Measurements from ENCODE around the gene FADS6. TPM values are rescaled to one million over a fixed set of nuclear protein-coding genes. Genes with fewer than 3 reads are reported as not detected.
A peak's percentile ranks its signal among the peaks of the same experiment; 100 is the strongest.

FADS6 gene
- total RNA-seq, 1 experiment from 2014 or later = not detected

GRCh38 chr17:74892013-74892841 is 1.2 kb downstream of the FADS6 start:
- DNase-seq = no peak
- no TSS peak for BruUV-seq (replicated peaks)
- no peak overlapping the region for H3K4me2 ChIP-seq (ENCODE audit: low read length)
- ATAC-seq = peak; percentile 23
- no peak overlapping the region for H3K9ac ChIP-seq (ENCODE audit: low read length)
- no peak overlapping the region for H3K4me3 ChIP-seq (ENCODE audit: low read length)
- H3F3A ChIP-seq (ENCODE audit: low read length, unreplicated experiment) = no peaks in the 10 kb centered on the region
- ChIA-PET CTCF (no interaction called here), POLR2A (ENCODE audit: unreplicated experiment) (no interaction called here)
- no peaks in the 10 kb centered on the region for H3K9me3 ChIP-seq (ENCODE audit: low read length)
- no peaks in the 10 kb centered on the region for H3K9me2 ChIP-seq (replicated peaks; ENCODE audit: low read length)
- no peak overlapping the region for H2AFZ ChIP-seq (ENCODE audit: low read length)
- intact Hi-C loops (cut with micrococcal nuclease) = no loop called here
- TF ChIP-seq EZH2 (IDR thresholded peaks at IDR 0.05; ENCODE audit: low read length, unreplicated experiment) = no peak
- TF ChIP-seq, protein P1, sequence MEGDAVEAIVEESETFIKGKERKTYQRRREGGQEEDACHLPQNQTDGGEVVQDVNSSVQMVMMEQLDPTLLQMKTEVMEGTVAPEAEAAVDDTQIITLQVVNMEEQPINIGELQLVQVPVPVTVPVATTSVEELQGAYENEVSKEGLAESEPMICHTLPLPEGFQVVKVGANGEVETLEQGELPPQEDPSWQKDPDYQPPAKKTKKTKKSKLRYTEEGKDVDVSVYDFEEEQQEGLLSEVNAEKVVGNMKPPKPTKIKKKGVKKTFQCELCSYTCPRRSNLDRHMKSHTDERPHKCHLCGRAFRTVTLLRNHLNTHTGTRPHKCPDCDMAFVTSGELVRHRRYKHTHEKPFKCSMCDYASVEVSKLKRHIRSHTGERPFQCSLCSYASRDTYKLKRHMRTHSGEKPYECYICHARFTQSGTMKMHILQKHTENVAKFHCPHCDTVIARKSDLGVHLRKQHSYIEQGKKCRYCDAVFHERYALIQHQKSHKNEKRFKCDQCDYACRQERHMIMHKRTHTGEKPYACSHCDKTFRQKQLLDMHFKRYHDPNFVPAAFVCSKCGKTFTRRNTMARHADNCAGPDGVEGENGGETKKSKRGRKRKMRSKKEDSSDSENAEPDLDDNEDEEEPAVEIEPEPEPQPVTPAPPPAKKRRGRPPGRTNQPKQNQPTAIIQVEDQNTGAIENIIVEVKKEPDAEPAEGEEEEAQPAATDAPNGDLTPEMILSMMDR (conservative IDR thresholded peaks at IDR 0.05; ENCODE audit: low read depth, low read length) = peak; percentile 29; the same call in 1 of the 2 replicates
- peaks cover 53% of the 10 kb centered on the region for H3K27me3 ChIP-seq (ENCODE audit: low read length)
- H3K36me3 ChIP-seq (ENCODE audit: low read depth, low read length) = no peaks in the 10 kb centered on the region
- H4K20me1 ChIP-seq (ENCODE audit: low read length) = no peaks in the 10 kb centered on the region
- H3K27ac ChIP-seq (ENCODE audit: low read length) = no peak overlapping the region
- H3K79me2 ChIP-seq (ENCODE audit: low read length) = no peaks in the 10 kb centered on the region
- no peaks in the 10 kb centered on the region for H3K4me1 ChIP-seq (ENCODE audit: insufficient read depth, low read length)

- ChIA-PET CTCF (no interaction called here), POLR2A (ENCODE audit: unreplicated experiment) (interaction anchor here (0.5 kb wide), 1 partner anchor 58 kb away, joined by 7 read pairs; no protein-coding TSS in a partner anchor)
- H3K4me2 ChIP-seq (ENCODE audit: low read length) = no peak overlapping the region
- BruUV-seq (replicated peaks) = no TSS peak
- no peaks in the 10 kb centered on the region for H3K9me2 ChIP-seq (replicated peaks; ENCODE audit: low read length)
- no peak overlapping the region for H2AFZ ChIP-seq (ENCODE audit: low read length)
- DNase-seq = no peak
- no peaks in the 10 kb centered on the region for H3K79me2 ChIP-seq (ENCODE audit: low read length)
- H3K9ac ChIP-seq (ENCODE audit: low read length) = no peak overlapping the region
- ATAC-seq = no peak
- H3F3A ChIP-seq (ENCODE audit: low read length, unreplicated experiment) = no peaks in the 10 kb centered on the region
- H3K27ac ChIP-seq (ENCODE audit: low read length) = no peak overlapping the region
- H3K36me3 ChIP-seq (ENCODE audit: low read depth, low read length) = no peaks in the 10 kb centered on the region
- no peak for TF ChIP-seq EZH2phosphoT487 (IDR thresholded peaks at IDR 0.05; ENCODE audit: borderline replicate concordance, low read length)
- TF ChIP-seq EZH2 (IDR thresholded peaks at IDR 0.05; ENCODE audit: low read length, unreplicated experiment) = no peak
- TF ChIP-seq, protein P1 (conservative IDR thresholded peaks at IDR 0.05; ENCODE audit: low read depth, low read length) = no peak
- H4K20me1 ChIP-seq (ENCODE audit: low read length) = no peaks in the 10 kb centered on the region
- no peaks in the 10 kb centered on the region for H3K9me3 ChIP-seq (ENCODE audit: low read length)
- no peak overlapping the region for H3K4me3 ChIP-seq (ENCODE audit: low read length)
- H3K4me1 ChIP-seq (ENCODE audit: insufficient read depth, low read length) = no peaks in the 10 kb centered on the region
- H3K27me3 ChIP-seq (ENCODE audit: low read length) = peaks cover 48% of the 10 kb centered on the region
- intact Hi-C loops (cut with micrococcal nuclease) = no loop called here
Observed at GRCh38 chr17:74890554-74890953, 2.9 kb downstream of the FADS6 start.

- intact Hi-C loops (cut with micrococcal nuclease) = no loop called here
- H3K9me2 ChIP-seq (replicated peaks; ENCODE audit: low read length) = no peaks in the 10 kb centered on the region
- CTCF ChIA-PET = no interaction called here
- no peaks in the 10 kb centered on the region for H3K36me3 ChIP-seq (ENCODE audit: low read depth, low read length)
- H2AFZ ChIP-seq (ENCODE audit: low read length) = no peak overlapping the region
- no peaks in the 10 kb centered on the region for H4K20me1 ChIP-seq (ENCODE audit: low read length)
- POLR2A ChIA-PET (ENCODE audit: unreplicated experiment) = no interaction called here
- no peaks in the 10 kb centered on the region for H3K9me3 ChIP-seq (ENCODE audit: low read length)
- no peak overlapping the region for H3K4me2 ChIP-seq (ENCODE audit: low read length)
- no peak overlapping the region for H3K4me3 ChIP-seq (ENCODE audit: low read length)
- no peaks in the 10 kb centered on the region for H3K4me1 ChIP-seq (ENCODE audit: insufficient read depth, low read length)
- no TSS peak for BruUV-seq (replicated peaks)
- H3F3A ChIP-seq (ENCODE audit: low read length, unreplicated experiment) = no peaks in the 10 kb centered on the region
- DNase-seq (no peak), ATAC-seq (no peak)
- TF ChIP-seq EZH2 (IDR thresholded peaks at IDR 0.05; ENCODE audit: low read length, unreplicated experiment) = no peak
- TF ChIP-seq, protein P1 (conservative IDR thresholded peaks at IDR 0.05; ENCODE audit: low read depth, low read length) = no peak
- no peak for TF ChIP-seq EZH2phosphoT487 (IDR thresholded peaks at IDR 0.05; ENCODE audit: borderline replicate concordance, low read length)
- peaks cover 29% of the 10 kb centered on the region for H3K27me3 ChIP-seq (ENCODE audit: low read length)
- H3K27ac ChIP-seq (ENCODE audit: low read length) = no peak overlapping the region
- H3K79me2 ChIP-seq (ENCODE audit: low read length) = no peaks in the 10 kb centered on the region
- no peak overlapping the region for H3K9ac ChIP-seq (ENCODE audit: low read length)
Observed at GRCh38 chr17:74888469-74888868, 5.0 kb downstream of the FADS6 start.

All from PC-3 (cell line).